Mucosa of descending colon (tissue), 3 donors: ENCODE results near the gene ITFG2. TPM values are rescaled to one million over a fixed set of nuclear protein-coding genes. Genes with fewer than 3 reads are reported as not detected.

ENCODE experiments used
- ATAC-seq: fragments of 200-7000 bp; cut with Tn5 transposase; one replicate; pipeline ENCODE4 v1.9.1; 2020; ENCODE audit warnings: mild to moderate bottlenecking, moderate library complexity
- DNase-seq, 3 donors: peaks; one replicate each; pipeline ENCODE4 v3.0.0-alpha.2; 2020
- H3K36me3 ChIP-seq: fragments of 200-600 bp; one replicate; pipeline ENCODE4 v1.8.0; 2021; ENCODE audit warnings: low read depth, mild to moderate bottlenecking
- H3K4me1 ChIP-seq: fragments of 200-600 bp; one replicate; pipeline ENCODE4 v1.8.0; 2021; ENCODE audit warnings: low read depth, mild to moderate bottlenecking
- H3K4me3 ChIP-seq: fragments of 200-600 bp; one replicate; pipeline ENCODE4 v1.8.0; 2021; ENCODE audit warnings: mild to moderate bottlenecking
- H3K9me3 ChIP-seq: fragments of 200-600 bp; one replicate; pipeline ENCODE4 v1.8.0; 2021; ENCODE audit warnings: mild to moderate bottlenecking
- CTCF ChIP-seq: fragments of 200-600 bp; IDR thresholded peaks from one replicate; pipeline ENCODE4 v1.8.0; 2022; ENCODE audit warnings: antibody characterized with exemption, mild to moderate bottlenecking
- intact Hi-C, 2 donors: fragments of 100-400 bp; cut with DNase I in 1 of 2; cut with micrococcal nuclease in 1 of 2; formaldehyde crosslinking; loops; one replicate each; pipeline versions ENCODE4 v1.11.0 to v1.11.1; 2022; cut with DNase I, micrococcal nuclease
- total RNA-seq, 3 donors: library from RNA; stranded (reverse); fragmentation: NEBNext Ultra II Directional in 2 of 3; extraction: Animal tissue kit (Norgen Biotek cat#: 25700) in 2 of 3; gene quantifications; one replicate each; pipeline versions ENCODE4 v1.2.1 to v1.2.4, GENCODE V29; 2021 to 2023
- donor health status: DM: no; HTN: no; CAD: no; lungs with moderate emphysema.
- donor health status: DM: no; HTN: no; CAD: no.
- donor health status: DM: no; HTN: yes; CAD: no.

The ITFG2 gene
- total RNA-seq, 3 donors from 2014 or later, result 37.9 to 55.4 (median 38.0) TPM

- ATAC-seq (no peak), DNase-seq (no peak)
- Histone ChIP-seq H3K9me3 (no peaks in the 10 kb centered on the region), H3K4me3 (no peak overlapping the region), H3K36me3 (peaks cover 6% of the 10 kb centered on the region), H3K4me1 (no peaks in the 10 kb centered on the region)
- intact Hi-C loops, result no loop called here
- no peak for TF ChIP-seq CTCF
These were observed 7.3 kb upstream of the ITFG2 start for GRCh38 chr12:2805143-2805520.

- TF ChIP-seq CTCF, result no peak
- Histone ChIP-seq H3K36me3 (peaks cover 6% of the 10 kb centered on the region), H3K4me3 (no peak overlapping the region), H3K9me3 (no peaks in the 10 kb centered on the region), H3K4me1 (peaks cover under 1% of the 10 kb centered on the region)
- ATAC-seq (no peak), DNase-seq (no peak)
- intact Hi-C loops, result no loop called here
These were observed 5.8 kb upstream of the ITFG2 start for GRCh38 chr12:2806700-2807099.

- Histone ChIP-seq H3K9me3 (no peaks in the 10 kb centered on the region), H3K36me3 (no peaks in the 10 kb centered on the region), H3K4me3 (peak overlapping the region; percentile 40), H3K4me1 (peaks cover 16% of the 10 kb centered on the region)
- ATAC-seq, result no peak
- peak in 1 of 3 donors; percentile 27 for DNase-seq
- intact Hi-C loops, result no loop called here
- TF ChIP-seq CTCF, result no peak
These were observed 667 bp upstream of the ITFG2 start for GRCh38 chr12:2811801-2812200.

- Histone ChIP-seq H3K4me3 (peak overlapping the region; percentile 40), H3K9me3 (no peaks in the 10 kb centered on the region), H3K36me3 (peaks cover 4% of the 10 kb centered on the region), H3K4me1 (peaks cover 16% of the 10 kb centered on the region)
- DNase-seq (peak in 1 of 3 donors; percentile 74), ATAC-seq (peak; percentile 42)
- intact Hi-C loops, result no loop called here
- no peak for TF ChIP-seq CTCF
These were observed 1.0 kb downstream of the ITFG2 start for GRCh38 chr12:2813214-2814185.

GRCh38 chr12:2819810-2820209, 7.3 kb downstream of the ITFG2 start:
- no peak for DNase-seq
- intact Hi-C loops, result no loop called here
- no peaks in the 10 kb centered on the region for H3K9me3 ChIP-seq
- no peaks in the 10 kb centered on the region for H3K4me1 ChIP-seq
- no peak overlapping the region for H3K4me3 ChIP-seq
- TF ChIP-seq CTCF, result no peak
- no peak for ATAC-seq
- peaks cover 7% of the 10 kb centered on the region for H3K36me3 ChIP-seq
